GM08714 (cell line): ENCODE data around the gene STX8.

Experiments
- H3K4me3 ChIP-seq: fragments of 200-500 bp; sonication (Bioruptor generic); 2 replicates; pipeline ENCODE4 v1.5.1; 2014; ENCODE audit warnings: mild to moderate bottlenecking, low read length, inconsistent platforms
- ZNF274 ChIP-seq: IDR thresholded peaks from 2 replicates; pipeline ENCODE4 v1.6.1; 2012; ENCODE audit warnings: mild to moderate bottlenecking, low read depth, low read length

Gene STX8

GRCh38 chr17:9227819-9228407 is 347.7 kb downstream of the STX8 start:
- TF ChIP-seq ZNF274, result no peak
- no peak overlapping the region for H3K4me3 ChIP-seq

DNA sequence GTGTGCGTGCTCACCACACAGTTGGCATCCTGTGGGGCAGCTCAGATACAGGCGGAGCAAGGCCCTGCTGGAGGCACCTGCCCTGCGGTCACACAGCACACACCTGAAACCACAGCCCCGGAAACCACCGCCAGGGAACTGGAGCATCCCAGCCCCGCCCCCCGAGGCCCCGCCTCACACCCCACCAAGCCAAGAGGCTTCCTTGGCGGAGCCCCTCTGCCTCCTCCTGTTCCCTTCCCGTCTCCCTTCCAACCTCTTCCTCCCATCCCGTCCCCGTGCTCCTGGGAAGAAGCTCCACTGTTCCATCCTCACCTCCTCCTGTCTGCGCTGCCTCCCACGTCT is 348.9 kb downstream of the STX8 start:
- no peak for TF ChIP-seq ZNF274
- H3K4me3 ChIP-seq, result no peak overlapping the region

GRCh38 chr17:9226130-9226793 is 349.4 kb downstream of the STX8 start:
- no peak for TF ChIP-seq ZNF274
- no peak overlapping the region for H3K4me3 ChIP-seq

DNA sequence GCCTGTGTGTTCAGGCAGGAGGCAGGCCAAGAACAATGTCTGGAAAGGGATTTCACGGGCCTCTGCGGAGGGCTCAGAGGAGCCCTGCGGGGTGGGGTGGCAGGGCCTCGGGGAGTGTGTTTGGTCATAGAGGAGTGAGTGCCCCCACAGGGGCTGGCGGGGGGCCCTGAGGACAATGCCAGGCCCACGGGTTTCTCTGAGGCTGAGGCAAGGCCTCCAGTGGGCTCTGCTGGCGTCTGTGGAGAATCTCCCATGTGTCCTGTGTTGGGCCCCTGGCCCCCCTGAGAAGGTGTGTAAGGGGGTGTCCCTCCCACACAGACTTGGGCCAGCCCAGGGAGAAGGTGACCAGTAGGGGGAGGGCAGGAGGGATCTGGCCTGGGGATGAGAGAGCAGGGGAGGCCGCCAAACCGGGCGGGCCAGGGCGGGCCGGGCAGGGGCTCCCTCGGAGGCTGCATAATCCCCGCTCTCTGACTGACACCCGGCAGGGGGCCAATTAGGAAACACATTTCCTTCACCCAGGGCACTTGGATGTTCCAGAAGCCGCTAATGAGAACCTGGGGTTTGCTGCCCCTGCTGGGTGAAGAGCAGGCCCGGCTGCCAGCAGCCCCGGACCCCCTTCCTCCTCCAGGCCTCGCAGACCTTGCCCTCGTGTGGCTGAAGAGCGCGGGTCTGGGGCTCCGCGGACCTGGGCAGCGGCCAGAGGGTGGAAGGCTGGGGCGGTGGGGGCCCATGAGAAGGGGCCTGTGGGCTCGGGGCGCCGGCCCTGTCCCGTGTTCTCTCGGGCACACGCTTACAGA is 350.1 kb downstream of the STX8 start:
- no peak for TF ChIP-seq ZNF274
- no peak overlapping the region for H3K4me3 ChIP-seq

- TF ChIP-seq ZNF274, result no peak
- no peak overlapping the region for H3K4me3 ChIP-seq
Measured at GRCh38 chr17:9224485-9224884, 351.1 kb downstream of the STX8 start.

DNA sequence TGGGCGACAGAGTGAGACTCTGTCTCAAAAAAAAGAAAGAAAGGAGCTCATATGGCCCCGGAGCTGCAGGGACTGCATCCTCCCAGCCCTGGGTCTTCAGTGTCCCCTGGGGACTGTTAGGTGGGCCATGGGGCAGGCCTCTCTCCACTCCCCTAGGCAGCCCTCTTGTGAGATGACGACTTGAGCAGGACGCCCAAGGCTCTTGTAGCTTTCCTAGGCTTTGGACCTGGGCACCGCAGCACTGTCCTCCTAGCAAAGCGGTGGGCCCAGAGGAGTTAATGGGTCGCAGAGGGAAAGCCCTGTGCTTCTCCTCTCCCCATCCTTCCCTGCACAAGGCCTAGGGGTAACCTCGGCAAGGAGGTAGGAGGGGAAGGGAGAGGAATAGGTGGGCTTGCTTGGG is 352.1 kb downstream of the STX8 start:
- no peak for TF ChIP-seq ZNF274
- no peak overlapping the region for H3K4me3 ChIP-seq

DNA sequence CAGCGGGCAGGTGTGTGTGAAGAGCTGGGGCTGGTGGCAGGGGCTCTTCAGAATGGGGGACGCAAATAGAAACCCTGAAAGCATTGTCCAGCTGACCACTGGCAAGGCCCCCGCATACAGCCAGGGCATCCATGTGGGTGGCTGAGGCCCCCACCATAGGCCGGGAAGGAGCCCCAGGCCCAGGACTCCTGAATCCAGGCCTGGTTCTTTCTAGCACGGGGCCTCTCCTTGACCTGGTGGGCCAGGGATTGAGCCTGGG is 353.8 kb downstream of the STX8 start:
- no peak for TF ChIP-seq ZNF274
- no peak overlapping the region for H3K4me3 ChIP-seq

- no peak for TF ChIP-seq ZNF274
- H3K4me3 ChIP-seq, result no peak overlapping the region
Measured at GRCh38 chr17:9221147-9221921, 354.3 kb downstream of the STX8 start.

GRCh38 chr17:9220398-9221146 is 355.0 kb downstream of the STX8 start:
- H3K4me3 ChIP-seq, result no peak overlapping the region
- TF ChIP-seq ZNF274, result no peak

DNA sequence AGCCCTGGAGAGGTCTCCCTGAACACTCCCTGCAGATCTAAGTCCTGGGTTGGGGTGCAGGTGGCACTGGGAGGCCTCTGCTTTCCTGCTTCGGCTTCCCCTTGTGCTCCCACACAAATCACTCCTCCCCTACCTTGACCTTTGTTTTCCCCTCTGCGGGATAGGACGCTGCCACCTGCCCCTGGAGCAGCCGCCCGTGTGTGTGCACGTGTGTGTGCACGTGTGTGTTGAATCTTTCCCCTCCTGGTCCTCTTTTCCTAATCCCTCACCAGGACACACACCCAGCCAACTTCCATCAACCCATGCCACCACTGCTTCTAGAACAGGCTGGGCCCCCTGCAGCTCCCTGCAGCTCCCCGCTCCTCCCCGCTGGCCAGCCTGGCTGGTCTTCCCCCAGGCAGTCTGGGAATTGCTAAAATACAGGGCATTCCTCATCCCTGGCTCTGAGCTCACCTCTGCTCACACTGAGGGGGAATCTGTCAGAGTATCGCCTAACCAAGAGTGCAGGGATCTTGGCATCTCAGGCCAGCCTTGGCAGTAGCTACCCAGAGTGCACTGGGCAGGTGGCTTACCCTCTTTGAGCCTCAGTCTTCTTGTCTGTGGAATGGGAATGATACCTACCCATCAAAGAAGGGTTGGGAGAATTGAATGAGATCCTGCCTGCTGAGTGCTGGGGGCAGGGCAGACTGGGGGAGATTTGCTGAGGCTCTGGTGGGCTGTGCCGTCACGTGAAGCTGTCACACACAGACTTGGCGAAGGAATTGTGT is 355.8 kb downstream of the STX8 start:
- no peak for TF ChIP-seq ZNF274
- H3K4me3 ChIP-seq, result no peak overlapping the region

DNA sequence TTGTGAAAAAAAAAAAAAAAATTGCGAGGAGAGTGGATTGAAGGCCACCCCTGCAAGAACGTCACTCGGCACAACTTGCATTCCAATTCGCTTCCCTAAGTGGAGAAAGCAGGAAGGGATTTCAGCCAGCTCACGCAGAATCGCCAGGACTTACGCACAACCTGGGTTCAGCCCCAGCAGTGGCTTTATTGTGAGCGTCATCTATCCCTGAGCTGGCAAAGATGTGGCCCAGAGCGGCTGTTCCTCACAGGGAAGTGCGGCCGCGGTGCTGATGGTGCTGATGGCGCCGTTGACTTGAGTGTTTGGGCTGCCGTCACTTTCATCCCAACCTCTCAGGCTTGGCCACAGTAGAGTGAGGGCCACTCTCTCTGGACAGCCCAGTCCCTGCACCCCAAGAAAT is 356.7 kb downstream of the STX8 start:
- no peak for TF ChIP-seq ZNF274
- H3K4me3 ChIP-seq, result no peak overlapping the region

GRCh38 chr17:9218064-9218635 is 357.5 kb downstream of the STX8 start:
- TF ChIP-seq ZNF274, result no peak
- no peak overlapping the region for H3K4me3 ChIP-seq

DNA sequence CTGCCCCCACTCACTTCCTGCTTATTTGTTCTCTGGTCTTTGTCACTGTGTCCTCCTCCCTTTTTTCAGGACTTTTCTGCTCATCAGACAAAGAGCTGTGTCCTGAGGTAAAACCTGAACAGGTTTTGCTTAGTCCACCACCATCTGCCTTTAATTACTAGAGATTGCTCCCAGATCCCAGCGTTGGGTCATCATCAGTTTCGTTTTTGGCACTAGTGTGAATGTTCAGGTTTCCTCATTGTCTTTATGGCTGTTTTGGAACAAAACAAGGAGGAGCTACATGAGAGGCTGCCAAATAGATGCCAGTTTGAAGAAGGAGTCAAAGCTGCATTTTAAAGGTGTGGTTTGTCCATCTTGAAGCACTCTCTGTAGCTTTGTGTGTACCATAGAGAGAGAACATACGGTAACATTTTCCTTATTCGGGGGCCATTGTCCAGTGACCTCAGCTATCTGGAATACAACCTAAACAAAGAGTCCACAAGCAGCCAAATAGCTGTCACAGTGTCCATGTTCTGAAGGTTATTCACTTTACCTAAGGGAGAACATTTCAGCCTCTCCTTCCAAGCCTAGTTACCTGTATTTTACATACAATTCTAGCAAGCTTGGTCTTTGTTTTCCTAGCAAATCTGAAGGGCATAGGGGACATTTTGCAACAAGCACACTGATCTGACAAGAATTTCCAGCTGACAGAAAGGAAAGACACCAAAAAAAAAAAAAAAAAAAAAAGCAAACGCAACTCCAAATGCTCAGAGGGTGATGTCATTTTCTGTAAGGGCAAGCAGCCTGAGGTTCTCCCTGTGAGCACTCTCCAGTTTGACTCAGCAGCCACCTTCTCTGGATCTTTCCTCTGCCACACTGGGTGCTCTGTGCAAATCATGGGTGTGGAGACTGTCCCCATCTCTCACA is 358.2 kb downstream of the STX8 start:
- H3K4me3 ChIP-seq, result no peak overlapping the region
- TF ChIP-seq ZNF274, result no peak
